ENCODE data around the gene ZNF521. TPM values are rescaled to one million over a fixed set of nuclear protein-coding genes. Genes with fewer than 3 reads are reported as not detected.

Gene ZNF521
- total RNA-seq, 1 donor from 2014 or later = 48.0 TPM

- H3K36me3 Mint-ChIP-seq (ENCODE audit: low read depth, unreplicated experiment) = no peaks in the 10 kb centered on the region
- TF ChIP-seq EZH2 (IDR thresholded peaks at IDR 0.05; ENCODE audit: insufficient read depth, low read length) = no peak
- no peak for TF ChIP-seq CTCF (IDR thresholded peaks at IDR 0.05; ENCODE audit: insufficient read depth, low read depth, low read length)
- Histone ChIP-seq H3K79me2 (ENCODE audit: insufficient read depth, low read length) (no peaks in the 10 kb centered on the region), H3K4me3 (ENCODE audit: insufficient read depth, low read depth, low read length) (no peak overlapping the region), H3K9me3 (ENCODE audit: insufficient read depth, low read depth, low read length) (no peaks in the 10 kb centered on the region), H2AFZ (ENCODE audit: low read depth, low read length) (no peak overlapping the region), H4K20me1 (ENCODE audit: insufficient read depth, low read length) (no peaks in the 10 kb centered on the region), H3K27ac (ENCODE audit: low read depth, low read length) (no peak overlapping the region), H3K9ac (ENCODE audit: low read length) (no peak overlapping the region), H3K36me3 (ENCODE audit: insufficient read depth, low read length) (no peaks in the 10 kb centered on the region), H3K4me1 (ENCODE audit: insufficient read depth, low read length) (no peaks in the 10 kb centered on the region), H3K4me2 (ENCODE audit: low read length) (no peak overlapping the region), H3K27me3 (ENCODE audit: insufficient read depth, low read length) (no peaks in the 10 kb centered on the region)
- peaks cover 4% of the 10 kb centered on the region for H3K9me3 Mint-ChIP-seq (ENCODE audit: unreplicated experiment)
- no peak overlapping the region for H3K4me3 Mint-ChIP-seq (ENCODE audit: unreplicated experiment)
- H3K27me3 Mint-ChIP-seq (ENCODE audit: low read depth, unreplicated experiment) = no peaks in the 10 kb centered on the region
- no peak for FAIRE-seq
- no peak for DNase-seq (ENCODE audit: low read depth)
- no peak overlapping the region for H3K27ac Mint-ChIP-seq (ENCODE audit: unreplicated experiment)
- no peaks in the 10 kb centered on the region for H3K4me1 Mint-ChIP-seq (ENCODE audit: low read depth, unreplicated experiment)
Measured at GRCh38 chr18:25016666-25017065, 335.3 kb downstream of the ZNF521 start.

- DNase-seq (ENCODE audit: low read depth) = no peak
- no peak for TF ChIP-seq CTCF (IDR thresholded peaks at IDR 0.05; ENCODE audit: insufficient read depth, low read depth, low read length)
- TF ChIP-seq EZH2 (IDR thresholded peaks at IDR 0.05; ENCODE audit: insufficient read depth, low read length) = no peak
Measured at GRCh38 chr18:25016181-25016580, 335.8 kb downstream of the ZNF521 start.

More at GRCh38 chr18:25016181-25016580, 335.8 kb downstream of the ZNF521 start:
- Histone ChIP-seq H3K79me2 (ENCODE audit: insufficient read depth, low read length) (no peaks in the 10 kb centered on the region), H3K9me3 (ENCODE audit: insufficient read depth, low read depth, low read length) (no peaks in the 10 kb centered on the region), H3K4me3 (ENCODE audit: insufficient read depth, low read depth, low read length) (no peak overlapping the region), H3K27ac (ENCODE audit: low read depth, low read length) (no peak overlapping the region), H4K20me1 (ENCODE audit: insufficient read depth, low read length) (no peaks in the 10 kb centered on the region), H2AFZ (ENCODE audit: low read depth, low read length) (no peak overlapping the region), H3K4me2 (ENCODE audit: low read length) (no peak overlapping the region), H3K9ac (ENCODE audit: low read length) (no peak overlapping the region), H3K27me3 (ENCODE audit: insufficient read depth, low read length) (no peaks in the 10 kb centered on the region), H3K36me3 (ENCODE audit: insufficient read depth, low read length) (no peaks in the 10 kb centered on the region), H3K4me1 (ENCODE audit: insufficient read depth, low read length) (no peaks in the 10 kb centered on the region)
- no peak overlapping the region for H3K27ac Mint-ChIP-seq (ENCODE audit: unreplicated experiment)
- no peaks in the 10 kb centered on the region for H3K4me1 Mint-ChIP-seq (ENCODE audit: low read depth, unreplicated experiment)
- no peaks in the 10 kb centered on the region for H3K36me3 Mint-ChIP-seq (ENCODE audit: low read depth, unreplicated experiment)
- H3K9me3 Mint-ChIP-seq (ENCODE audit: unreplicated experiment) = peaks cover 4% of the 10 kb centered on the region
- H3K4me3 Mint-ChIP-seq (ENCODE audit: unreplicated experiment) = no peak overlapping the region
- FAIRE-seq = no peak
- H3K27me3 Mint-ChIP-seq (ENCODE audit: low read depth, unreplicated experiment) = no peaks in the 10 kb centered on the region
